Peyer's patch (tissue), 4 donors: Measurements from ENCODE around the gene HS3ST2. TPM values are rescaled to one million over a fixed set of nuclear protein-coding genes. Genes with fewer than 3 reads are reported as not detected.

Source experiments
- DNase-seq, 3 donors: peaks; one replicate each; pipeline ENCODE4 v3.0.0-alpha.2; 2017 to 2019
- H3K27ac ChIP-seq, 4 donors: fragments of 200-600 bp; sonication (generic); one replicate each; pipeline ENCODE4 v1.5.1; 2016 to 2019
- H3K27me3 ChIP-seq, 2 donors: fragments of 200-600 bp; sonication (generic); one replicate each; pipeline ENCODE4 v1.5.1; 2019
- H3K36me3 ChIP-seq, 3 donors: fragments of 200-600 bp; sonication (generic); one replicate each; pipeline ENCODE4 v1.5.1; 2016 to 2019
- H3K4me1 ChIP-seq, 4 donors: fragments of 200-600 bp; sonication (generic); one replicate each; pipeline ENCODE4 v1.5.1; 2016 to 2019
- H3K4me3 ChIP-seq, 4 donors: fragments of 200-600 bp; sonication (generic); 1 replicate in 3 of 4; 2 replicates in 1 of 4; pipeline ENCODE4 v1.5.1; 2016 to 2019; ENCODE audit warnings: mild to moderate bottlenecking in 1 of 4
- H3K9me3 ChIP-seq, 4 donors: fragments of 200-600 bp; sonication (generic); one replicate each; pipeline ENCODE4 v1.5.1; 2016 to 2019; ENCODE audit warnings: mild to moderate bottlenecking in 1 of 4
- POLR2A ChIP-seq, 2 donors: fragments of 450-650 bp; IDR thresholded peaks; one replicate each; pipeline ENCODE4 v1.5.1; 2017; ENCODE audit warnings: antibody characterized with exemption in 2 of 2, mild to moderate bottlenecking in 2 of 2, moderate library complexity in 2 of 2
- total RNA-seq, 4 donors: library from RNA; depleted of rRNA; stranded (reverse); fragments of >200 nt; gene quantifications; one replicate each; pipeline ENCODE4 v1.1.0, GENCODE V29; 2016
- TF ChIP-seq, protein P1 (sequence below), 6 experiments: fragments of 450-650 bp in 4 of 6; fragments of 200-600 bp in 2 of 6; sonication (generic) in 1 of 6; IDR thresholded peaks; one replicate each; pipeline ENCODE4 v1.5.1; 2017 to 2019; ENCODE audit warnings: antibody characterized with exemption in 6 of 6, mild to moderate bottlenecking in 3 of 6, moderate library complexity in 1 of 6

HS3ST2 gene
- total RNA-seq, 4 donors from 2014 or later: 0.40 TPM; not detected in 3

DNA sequence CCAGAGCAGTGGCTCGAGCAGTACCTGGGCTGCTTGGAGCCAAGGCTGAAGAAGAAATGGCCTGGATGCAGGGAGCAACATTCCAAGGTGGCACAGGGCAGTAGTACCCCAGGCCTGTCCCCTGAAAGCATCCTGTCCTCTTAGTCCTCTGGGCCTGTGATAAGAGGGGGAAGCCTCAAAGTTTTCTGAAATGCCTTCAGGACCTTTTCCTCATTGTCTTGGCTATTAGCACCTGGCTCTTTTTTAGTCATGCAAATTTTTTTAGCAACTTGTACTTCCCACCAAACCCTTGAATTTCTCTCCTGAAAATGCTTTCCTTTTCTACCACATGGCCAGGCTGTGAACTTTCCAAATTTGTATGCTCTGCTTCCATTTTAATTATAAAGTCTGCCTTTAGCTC lies 148.9 kb downstream of the HS3ST2 start:
- no peaks in the 10 kb centered on the region for H3K27me3 ChIP-seq
- H3K9me3 ChIP-seq: no peaks in the 10 kb centered on the region
- H3K4me3 ChIP-seq: no peak overlapping the region
- no peaks in the 10 kb centered on the region for H3K4me1 ChIP-seq
- DNase-seq: no peak
- TF ChIP-seq, protein P1, sequence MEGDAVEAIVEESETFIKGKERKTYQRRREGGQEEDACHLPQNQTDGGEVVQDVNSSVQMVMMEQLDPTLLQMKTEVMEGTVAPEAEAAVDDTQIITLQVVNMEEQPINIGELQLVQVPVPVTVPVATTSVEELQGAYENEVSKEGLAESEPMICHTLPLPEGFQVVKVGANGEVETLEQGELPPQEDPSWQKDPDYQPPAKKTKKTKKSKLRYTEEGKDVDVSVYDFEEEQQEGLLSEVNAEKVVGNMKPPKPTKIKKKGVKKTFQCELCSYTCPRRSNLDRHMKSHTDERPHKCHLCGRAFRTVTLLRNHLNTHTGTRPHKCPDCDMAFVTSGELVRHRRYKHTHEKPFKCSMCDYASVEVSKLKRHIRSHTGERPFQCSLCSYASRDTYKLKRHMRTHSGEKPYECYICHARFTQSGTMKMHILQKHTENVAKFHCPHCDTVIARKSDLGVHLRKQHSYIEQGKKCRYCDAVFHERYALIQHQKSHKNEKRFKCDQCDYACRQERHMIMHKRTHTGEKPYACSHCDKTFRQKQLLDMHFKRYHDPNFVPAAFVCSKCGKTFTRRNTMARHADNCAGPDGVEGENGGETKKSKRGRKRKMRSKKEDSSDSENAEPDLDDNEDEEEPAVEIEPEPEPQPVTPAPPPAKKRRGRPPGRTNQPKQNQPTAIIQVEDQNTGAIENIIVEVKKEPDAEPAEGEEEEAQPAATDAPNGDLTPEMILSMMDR (IDR thresholded peaks at IDR 0.05): no peak
- no peak for TF ChIP-seq POLR2A (IDR thresholded peaks at IDR 0.05)
- H3K27ac ChIP-seq: no peak overlapping the region
- H3K36me3 ChIP-seq: no peaks in the 10 kb centered on the region
